ENCODE results near the gene ZNHIT1. TPM values are rescaled to one million over a fixed set of nuclear protein-coding genes. Genes with fewer than 3 reads are reported as not detected.

The ZNHIT1 gene
- total and polyA plus RNA-seq, 4 donors, result 49.2 to 167 (median 70.9) TPM

DNA sequence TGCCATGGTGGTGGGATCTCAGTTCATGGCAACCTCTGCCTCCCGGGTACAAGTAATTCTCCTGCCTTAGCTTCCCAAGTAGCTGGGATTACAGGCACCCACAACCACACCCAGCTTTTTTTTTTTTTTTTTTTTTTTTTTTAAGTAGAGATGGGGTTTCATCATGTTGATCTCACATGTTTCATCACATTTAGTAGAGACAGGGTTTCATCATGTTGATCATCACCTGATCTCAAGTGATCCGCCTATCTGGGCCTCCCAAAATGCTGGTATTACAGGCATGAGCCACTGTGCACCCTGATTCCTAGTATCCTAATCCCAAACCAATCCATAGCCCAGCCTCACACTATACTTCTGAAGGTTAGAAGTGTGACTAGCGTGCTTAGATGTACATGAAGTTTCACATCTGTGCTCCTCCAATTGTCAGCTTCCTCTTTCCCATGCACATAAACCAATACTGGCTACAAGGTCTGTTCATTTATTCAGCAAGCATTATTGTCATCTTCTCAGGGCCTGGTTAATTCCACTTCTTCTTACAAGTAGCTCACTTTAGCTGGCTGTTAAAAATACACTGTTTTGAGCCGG lies 31.0 kb upstream of the ZNHIT1 start:
- Histone ChIP-seq H3K9ac (ENCODE audit: insufficient read depth in 1 of 2, low read length in 2 of 2) (no peak overlapping the region), H3K27me3 (ENCODE audit: control insufficient read depth in 3 of 3, insufficient read depth in 3 of 3, low read length in 2 of 3) (peaks cover 0 to 13% (median 7%) of the 10 kb centered on the region in 3 donors), H3K4me1 (ENCODE audit: control insufficient read depth in 5 of 5, insufficient read depth in 5 of 5, low read length in 5 of 5) (no peaks in the 10 kb centered on the region), H3K4me3 (no peak overlapping the region), H3K36me3 (ENCODE audit: control insufficient read depth in 4 of 4, insufficient read depth in 4 of 4, low read length in 4 of 4) (no peaks in the 10 kb centered on the region), H3K9me3 (ENCODE audit: control insufficient read depth in 4 of 4, insufficient read depth in 3 of 4, low read length in 3 of 4) (no peaks in the 10 kb centered on the region), H3K27ac (ENCODE audit: low read depth in 1 of 2, low read length in 1 of 2) (no peak overlapping the region)
- ATAC-seq (ENCODE audit: insufficient read depth, low FRiP score) (no peak), DNase-seq (no peak)
- 71 to 76% methylated on average over 4 of the region's 4 CpGs for WGBS, 2 donors
- TF ChIP-seq, protein P1, sequence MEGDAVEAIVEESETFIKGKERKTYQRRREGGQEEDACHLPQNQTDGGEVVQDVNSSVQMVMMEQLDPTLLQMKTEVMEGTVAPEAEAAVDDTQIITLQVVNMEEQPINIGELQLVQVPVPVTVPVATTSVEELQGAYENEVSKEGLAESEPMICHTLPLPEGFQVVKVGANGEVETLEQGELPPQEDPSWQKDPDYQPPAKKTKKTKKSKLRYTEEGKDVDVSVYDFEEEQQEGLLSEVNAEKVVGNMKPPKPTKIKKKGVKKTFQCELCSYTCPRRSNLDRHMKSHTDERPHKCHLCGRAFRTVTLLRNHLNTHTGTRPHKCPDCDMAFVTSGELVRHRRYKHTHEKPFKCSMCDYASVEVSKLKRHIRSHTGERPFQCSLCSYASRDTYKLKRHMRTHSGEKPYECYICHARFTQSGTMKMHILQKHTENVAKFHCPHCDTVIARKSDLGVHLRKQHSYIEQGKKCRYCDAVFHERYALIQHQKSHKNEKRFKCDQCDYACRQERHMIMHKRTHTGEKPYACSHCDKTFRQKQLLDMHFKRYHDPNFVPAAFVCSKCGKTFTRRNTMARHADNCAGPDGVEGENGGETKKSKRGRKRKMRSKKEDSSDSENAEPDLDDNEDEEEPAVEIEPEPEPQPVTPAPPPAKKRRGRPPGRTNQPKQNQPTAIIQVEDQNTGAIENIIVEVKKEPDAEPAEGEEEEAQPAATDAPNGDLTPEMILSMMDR (IDR thresholded peaks at IDR 0.05; ENCODE audit: control extremely low read depth, extremely low read depth), result no peak

DNA sequence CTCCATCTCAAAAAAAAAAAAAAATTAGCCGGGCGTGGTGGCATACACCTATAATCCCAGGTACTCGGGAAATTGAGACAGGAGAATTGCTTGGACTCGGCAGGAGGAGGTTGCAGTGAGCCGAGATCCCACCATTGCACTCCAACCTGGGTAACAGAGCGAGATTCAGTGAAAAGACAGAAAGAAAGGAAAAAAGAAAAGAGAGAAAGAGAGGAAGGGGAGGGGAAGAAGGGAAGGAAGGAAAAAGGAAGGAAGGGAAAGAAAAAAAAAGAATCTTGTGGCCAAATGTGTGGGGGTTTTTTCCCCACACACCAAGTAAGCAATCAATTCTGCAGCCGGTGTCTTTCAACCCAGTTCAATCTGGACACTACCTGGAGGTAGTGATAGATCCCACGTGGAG lies 28.9 kb upstream of the ZNHIT1 start:
- Histone ChIP-seq H3K4me3 (no peak overlapping the region), H3K36me3 (ENCODE audit: control insufficient read depth in 4 of 4, insufficient read depth in 4 of 4, low read length in 4 of 4) (no peaks in the 10 kb centered on the region), H3K9me3 (ENCODE audit: control insufficient read depth in 4 of 4, insufficient read depth in 3 of 4, low read length in 3 of 4) (no peaks in the 10 kb centered on the region), H3K27me3 (ENCODE audit: control insufficient read depth in 3 of 3, insufficient read depth in 3 of 3, low read length in 2 of 3) (peaks cover 0 to 5% (median 0%) of the 10 kb centered on the region in 3 donors), H3K4me1 (ENCODE audit: control insufficient read depth in 5 of 5, insufficient read depth in 5 of 5, low read length in 5 of 5) (no peaks in the 10 kb centered on the region), H3K27ac (ENCODE audit: low read depth in 1 of 2, low read length in 1 of 2) (no peak overlapping the region), H3K9ac (ENCODE audit: insufficient read depth in 1 of 2, low read length in 2 of 2) (no peak overlapping the region)
- WGBS, 2 donors, result 81 to 87% methylated on average over 8 of the region's 8 CpGs
- TF ChIP-seq, protein P1 (IDR thresholded peaks at IDR 0.05; ENCODE audit: control extremely low read depth, extremely low read depth), result no peak
- ATAC-seq (ENCODE audit: insufficient read depth, low FRiP score) (no peak), DNase-seq (no peak)

DNA sequence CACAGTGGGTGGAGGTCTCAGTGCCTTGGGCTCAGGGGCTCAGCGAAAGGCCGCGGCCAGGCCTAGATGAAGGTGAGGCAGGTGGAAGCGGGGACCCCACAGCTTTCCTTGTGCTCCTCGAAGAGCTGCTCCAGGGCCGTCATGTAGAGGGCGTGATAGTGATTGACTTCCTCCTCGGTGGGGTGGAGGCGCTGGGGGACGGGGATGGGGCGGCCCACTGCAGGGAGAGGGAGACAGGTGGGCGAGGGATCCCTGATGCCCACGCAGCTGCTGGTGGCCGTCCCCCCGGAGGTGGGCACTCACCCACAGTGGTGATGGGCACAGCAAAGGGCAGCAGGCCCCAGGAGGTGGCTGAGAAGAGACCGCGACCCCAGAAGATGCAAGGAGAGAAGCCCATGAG lies 22.1 kb upstream of the ZNHIT1 start:
- H3K36me3 ChIP-seq (ENCODE audit: control insufficient read depth in 4 of 4, insufficient read depth in 4 of 4, low read length in 4 of 4), result no peaks in the 10 kb centered on the region

More for the DNA sequence above, 22.1 kb upstream of the ZNHIT1 start:
- H3K27me3 ChIP-seq (ENCODE audit: control insufficient read depth in 3 of 3, insufficient read depth in 3 of 3, low read length in 2 of 3), result peaks cover 0 to 11% (median 9%) of the 10 kb centered on the region in 3 donors
- H3K9me3 ChIP-seq (ENCODE audit: control insufficient read depth in 4 of 4, insufficient read depth in 3 of 4, low read length in 3 of 4), result no peaks in the 10 kb centered on the region
- DNase-seq (no peak), ATAC-seq (ENCODE audit: insufficient read depth, low FRiP score) (no peak)
- no peak overlapping the region for H3K4me3 ChIP-seq
- WGBS, 2 donors, result 85% methylated on average over 17 of the region's 17 CpGs
- H3K4me1 ChIP-seq (ENCODE audit: control insufficient read depth in 5 of 5, insufficient read depth in 5 of 5, low read length in 5 of 5), result no peaks in the 10 kb centered on the region
- TF ChIP-seq, protein P1 (IDR thresholded peaks at IDR 0.05; ENCODE audit: control extremely low read depth, extremely low read depth), result no peak
- H3K27ac ChIP-seq (ENCODE audit: low read depth in 1 of 2, low read length in 1 of 2), result no peak overlapping the region
- H3K9ac ChIP-seq (ENCODE audit: insufficient read depth in 1 of 2, low read length in 2 of 2), result no peak overlapping the region

Data from lung (tissue), 12 donors.